Endothelial cell of umbilical vein (primary cell): ENCODE measurements around the gene SIX5. TPM values are rescaled to one million over a fixed set of nuclear protein-coding genes. Genes with fewer than 3 reads are reported as not detected.

Source experiments
- BruUV-seq: library from RNA; stranded (reverse); fragments of 400-500 nt; replicated peaks from 2 replicates; lab custom pipeline; 2021; lab: Mats Ljungman, UMichigan
- CTCF ChIA-PET: fragments of 300-600, 350-600 bp; sonication (Branson Sonifier 250); formaldehyde crosslinking; loops from one replicate; lab custom pipeline; 2021; ENCODE audit warnings: antibody characterized with exemption, inconsistent platforms; lab: Charles Lee
- POLR2A ChIA-PET: fragments of 300-600, 350-600 bp; sonication (Branson Sonifier 250); formaldehyde crosslinking; loops from one replicate; lab custom pipeline; 2021; ENCODE audit warnings: antibody characterized with exemption, inconsistent platforms; lab: Charles Lee
- DNase-seq: peaks from one replicate; pipeline ENCODE4 v3.0.0-alpha.2; 2011; ENCODE audit warnings: low read depth, low spot score
- FAIRE-seq: peaks from 2 replicates; lab custom pipeline; 2011; peaks lifted over from hg19 to GRCh38; lab: Jason Lieb, UNC
- H2AFZ ChIP-seq: 2 replicates; pipeline ENCODE4 v1.6.0; 2012; ENCODE audit warnings: low read depth, low read length, control low read depth, inconsistent platforms
- H3K27ac ChIP-seq: 2 replicates; pipeline ENCODE4 v1.5.1; 2011; ENCODE audit warnings: low read depth, mild to moderate bottlenecking, control low read depth, low read length, moderate library complexity; ENCODE audit not compliant: insufficient read depth
- H3K27me3 ChIP-seq, 2 experiments: 2 replicates each; pipeline versions ENCODE4 v1.6.0 to v1.6.1; 2011; ENCODE audit warnings: low read length in 2 of 2, mixed read lengths in 1 of 2; ENCODE audit not compliant: control insufficient read depth in 2 of 2, insufficient read depth in 2 of 2
- H3K36me3 ChIP-seq, 2 experiments: 2 replicates in 1 of 2; 3 replicates in 1 of 2; pipeline ENCODE4 v1.5.1; 2011; ENCODE audit warnings: low read length in 2 of 2, mild to moderate bottlenecking in 1 of 2, moderate library complexity in 1 of 2; ENCODE audit not compliant: control insufficient read depth in 2 of 2, insufficient read depth in 2 of 2; ENCODE audit errors: extremely low read depth in 1 of 2
- H3K4me1 ChIP-seq: 3 replicates; pipeline ENCODE4 v1.5.1; 2011; ENCODE audit warnings: mild to moderate bottlenecking, low read length; ENCODE audit not compliant: control insufficient read depth, insufficient read depth; ENCODE audit errors: extremely low read depth
- H3K4me2 ChIP-seq: 2 replicates; pipeline ENCODE4 v1.6.1; 2011; ENCODE audit warnings: low read length, control low read depth, mixed read lengths; ENCODE audit not compliant: insufficient read depth
- H3K4me3 ChIP-seq, 3 experiments: fragments of 200-600 bp in 1 of 3; sonication (generic), shearing (Covaris generic) in 1 of 3; replicated peaks in 1 of 3; 2 replicates each; pipeline ENCODE4 v1.5.1; 2011 to 2016; ENCODE audit warnings: control low read depth in 3 of 3, low read length in 3 of 3, mild to moderate bottlenecking in 2 of 3, inconsistent platforms in 1 of 3, low read depth in 1 of 3, moderate library complexity in 1 of 3; ENCODE audit not compliant: insufficient read depth in 1 of 3
- H3K79me2 ChIP-seq: 2 replicates; pipeline ENCODE4 v1.6.0; 2012; ENCODE audit warnings: low read length, inconsistent platforms; ENCODE audit not compliant: control insufficient read depth, insufficient read depth
- H3K9ac ChIP-seq: replicated peaks from 2 replicates; pipeline ENCODE3; 2011; ENCODE audit warnings: low read length, control low read depth; ENCODE audit not compliant: insufficient read depth; ENCODE audit errors: extremely low read depth
- H3K9me1 ChIP-seq: replicated peaks from 3 replicates; pipeline ENCODE4 v1.6.0; 2011; ENCODE audit warnings: mild to moderate bottlenecking, low read length; ENCODE audit not compliant: control insufficient read depth, insufficient read depth; ENCODE audit errors: extremely low read depth
- H3K9me3 ChIP-seq: replicated peaks from 2 replicates; pipeline ENCODE4 v1.5.1; 2012; ENCODE audit warnings: low read length, inconsistent platforms; ENCODE audit not compliant: control insufficient read depth, insufficient read depth
- H4K20me1 ChIP-seq: replicated peaks from 2 replicates; pipeline ENCODE3; 2011; ENCODE audit warnings: mild to moderate bottlenecking, low read length; ENCODE audit not compliant: control insufficient read depth, insufficient read depth; ENCODE audit errors: extremely low read depth
- CTCF ChIP-seq, 2 donors: IDR thresholded peaks; 1 replicate in 1 of 2; 2 replicates in 1 of 2; pipeline ENCODE4 v1.5.1; 2011; ENCODE audit warnings: low read length in 2 of 2, mild to moderate bottlenecking in 2 of 2, moderate library complexity in 2 of 2, control low read depth in 1 of 2, inconsistent platforms in 1 of 2, low read depth in 1 of 2; ENCODE audit not compliant: insufficient read depth in 1 of 2; ENCODE audit errors: extremely low read depth in 1 of 2
- EZH2 ChIP-seq: IDR thresholded peaks from 2 replicates; pipeline ENCODE4 v1.6.1; 2012; ENCODE audit warnings: borderline replicate concordance, low read depth, mild to moderate bottlenecking, moderate library complexity, low read length, inconsistent platforms; ENCODE audit not compliant: severe bottlenecking
- FOS ChIP-seq: IDR thresholded peaks from 2 replicates; pipeline ENCODE4 v1.6.1; 2011; ENCODE audit warnings: mild to moderate bottlenecking, low read length, moderate library complexity, borderline replicate concordance; ENCODE audit not compliant: insufficient read depth
- GATA2 ChIP-seq: IDR thresholded peaks from 2 replicates; pipeline ENCODE4 v1.7.0; 2011; ENCODE audit warnings: low read depth, mild to moderate bottlenecking, moderate library complexity, mixed read lengths, low read length; ENCODE audit not compliant: insufficient read length, insufficient read depth
- JUN ChIP-seq: IDR thresholded peaks from 2 replicates; pipeline ENCODE4 v1.6.1; 2011; ENCODE audit warnings: borderline replicate concordance, low read depth; ENCODE audit not compliant: insufficient read length, insufficient read depth
- MAX ChIP-seq: IDR thresholded peaks from 2 replicates; pipeline ENCODE4 v1.6.1; 2011; ENCODE audit not compliant: insufficient read depth, insufficient read length
- MYC ChIP-seq: IDR thresholded peaks from one replicate; pipeline ENCODE4 v1.6.1; 2011; ENCODE audit warnings: mild to moderate bottlenecking, low read depth, low read length
- POLR2A ChIP-seq: IDR thresholded peaks from 2 replicates; pipeline ENCODE4 v1.6.1; 2012; ENCODE audit warnings: low read depth, mild to moderate bottlenecking, control low read depth, low read length
- POLR2AphosphoS5 ChIP-seq: IDR thresholded peaks from 2 replicates; pipeline ENCODE4 v1.6.1; 2012; ENCODE audit warnings: low read depth, mild to moderate bottlenecking, control low read depth, low read length, moderate library complexity; ENCODE audit not compliant: insufficient read depth
- dilution Hi-C: fragments of 300-500 bp; cut with MboI; formaldehyde crosslinking; loops from one replicate; pipeline ENCODE4 v1.15.0; 2019; ENCODE audit warnings: low sequenced_read_pairs; ENCODE audit not compliant: extremely low pct_ligation_motif_present
- intact Hi-C: fragments of 100-400 bp; cut with micrococcal nuclease; formaldehyde crosslinking; loops from one replicate; pipeline ENCODE4 v1.10.0; 2022
- polyA plus RNA-seq, 4 experiments: library from polyadenylated mRNA; depleted of rRNA in 3 of 4; stranded (reverse) in 3 of 4; unstranded in 1 of 4; fragments of >200 nt; gene quantifications; 2 replicates each; pipeline versions ENCODE4 v1.2.1 to v1.2.3, GENCODE V29; 2011 to 2012; ENCODE audit warnings: missing spikeins in 1 of 4
- total RNA-seq: library from RNA; stranded (reverse); gene quantifications from 2 replicates; pipeline ENCODE4 v1.2.3, GENCODE V29; 2021

Gene SIX5
- total and polyA plus RNA-seq, 2 donors (not counting 3 experiments of a cell fraction or from before 2014, with no cell fraction given) = 13.1 to 16.7 TPM

GRCh38 chr19:45817725-45818301 lies 48.8 kb upstream of the SIX5 start:
- DNase-seq = no peak
- CTCF ChIA-PET = interaction anchor here (0.6 to 2.6 kb wide), 9 partner anchors 9 to 69 kb away, joined by 3 to 38 read pairs (median 17); partner anchors contain the start of genes DMWD, IRF2BP1 and SIX5
- POLR2A ChIA-PET = no interaction called here
- dilution Hi-C loops = no loop called here
- intact Hi-C loops = loop anchor here (1.0 to 5.0 kb wide), 4 partner anchors 45 to 179 kb away; partner anchors contain the start of genes CCDC61, SIX5 and SYMPK
- H3K4me3 ChIP-seq = no peak overlapping the region
- H3K9me3 ChIP-seq = no peaks in the 10 kb centered on the region
- peaks cover 22% of the 10 kb centered on the region for H3K4me1 ChIP-seq
- no peaks in the 10 kb centered on the region for H4K20me1 ChIP-seq
- BruUV-seq = no TSS peak
- no peak overlapping the region for H2AFZ ChIP-seq
- no peaks in the 10 kb centered on the region for H3K79me2 ChIP-seq
- no peaks in the 10 kb centered on the region for H3K9me1 ChIP-seq
- H3K9ac ChIP-seq = no peak overlapping the region
- no peak for FAIRE-seq
- no peak overlapping the region for H3K4me2 ChIP-seq
- peaks cover 3 to 13% of the 10 kb centered on the region in 2 experiments for H3K36me3 ChIP-seq
- H3K27ac ChIP-seq = no peak overlapping the region
- TF ChIP-seq FOS (no peak), MYC (no peak), CTCF (IDR thresholded peaks at IDR 0.05; ENCODE audit: extremely low read depth in 1 of 2, insufficient read depth in 1 of 2, low read depth in 1 of 2, low read length in 2 of 2) (no peak), POLR2A (no peak), EZH2 (no peak), JUN (no peak), POLR2AphosphoS5 (no peak), MAX (no peak), GATA2 (no peak)
- no peaks in the 10 kb centered on the region for H3K27me3 ChIP-seq
